ENCODE data around the gene LRRC3.

DNA sequence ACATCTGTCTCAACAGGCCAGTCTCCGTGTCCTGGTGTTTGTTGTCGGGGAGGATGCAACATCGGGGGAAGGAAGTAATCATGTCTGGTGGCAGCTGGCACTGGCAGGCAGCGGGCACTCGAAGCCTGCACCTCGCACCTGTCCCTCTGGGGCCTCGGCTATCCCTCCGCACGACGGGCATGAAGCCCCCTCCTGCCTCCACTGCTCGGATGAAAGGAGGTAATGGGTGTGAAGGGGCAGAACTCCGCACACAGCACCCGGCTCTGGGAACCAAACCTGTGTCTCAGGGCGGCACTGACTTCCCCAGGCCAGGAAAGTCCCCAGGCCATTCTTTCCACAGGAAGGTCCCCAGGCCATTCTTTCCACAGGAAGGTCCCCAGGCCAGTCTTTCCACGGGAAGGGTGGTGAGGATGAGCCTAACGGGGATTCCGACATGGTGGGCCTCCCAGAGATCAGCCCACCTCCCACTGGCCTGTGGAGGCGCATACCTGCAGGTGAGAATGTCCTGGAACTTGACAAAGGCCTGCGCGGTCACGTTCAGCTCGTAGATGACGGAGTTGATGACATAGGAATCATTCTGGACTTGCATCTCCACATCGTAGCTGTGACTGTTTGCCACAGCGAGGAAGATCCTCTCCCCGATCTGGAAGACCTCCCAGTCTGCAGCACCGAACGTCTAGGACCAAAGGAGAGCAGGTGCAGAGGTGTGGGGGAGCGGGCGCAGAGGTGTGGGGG lies 53.6 kb downstream of the LRRC3 start:
- TF ChIP-seq GATA2 (IDR thresholded peaks at IDR 0.05; ENCODE audit: low read depth, low read length) (no peak), GATA3 (IDR thresholded peaks at IDR 0.05; ENCODE audit: low read depth, low read length) (no peak)

All from SH-SY5Y (cell line).